Right kidney (tissue), 1 donor: ENCODE data around the gene ADAMTS3.
"Not testable (repeated sequence)": the region's sequence is repeated elsewhere in the genome, so short reads cannot be mapped to it uniquely, and the experiment has no call there.

Source experiments
- DNase-seq: peaks from one replicate; pipeline ENCODE4 v3.0.0-alpha.2; 2016

Gene ADAMTS3

GRCh38 chr4:72471816-72472215, 97.2 kb downstream of the ADAMTS3 start:
- no peak for DNase-seq

DNA sequence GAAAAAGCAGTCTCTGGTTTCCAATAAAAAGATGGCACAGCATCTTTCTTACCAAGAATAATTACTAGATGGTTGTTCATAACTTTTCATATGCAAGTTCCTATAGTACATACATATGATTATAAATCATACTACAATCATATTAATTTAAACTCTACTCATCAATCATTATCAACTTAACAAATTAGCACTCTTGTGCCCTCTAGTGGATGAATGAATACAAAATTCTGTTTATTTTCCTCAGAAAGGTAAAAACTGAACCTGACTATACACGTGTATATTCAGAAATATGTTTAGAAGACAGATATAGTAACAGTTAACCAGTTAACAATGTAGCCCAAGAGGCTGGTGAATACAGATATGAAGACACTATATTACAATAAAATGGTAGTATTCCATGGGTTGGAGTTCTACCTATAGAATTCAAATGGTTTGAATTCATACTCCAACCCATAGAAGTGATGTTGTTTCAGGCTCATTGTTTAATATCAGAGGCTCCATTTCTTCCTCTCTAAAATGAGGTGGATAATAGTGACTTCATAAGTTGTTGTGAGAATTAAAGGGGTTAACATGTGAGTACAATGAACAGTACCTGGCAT, 100.0 kb downstream of the ADAMTS3 start:
- no peak for DNase-seq

GRCh38 chr4:72467633-72468032, 101.4 kb downstream of the ADAMTS3 start:
- no peak for DNase-seq

DNA sequence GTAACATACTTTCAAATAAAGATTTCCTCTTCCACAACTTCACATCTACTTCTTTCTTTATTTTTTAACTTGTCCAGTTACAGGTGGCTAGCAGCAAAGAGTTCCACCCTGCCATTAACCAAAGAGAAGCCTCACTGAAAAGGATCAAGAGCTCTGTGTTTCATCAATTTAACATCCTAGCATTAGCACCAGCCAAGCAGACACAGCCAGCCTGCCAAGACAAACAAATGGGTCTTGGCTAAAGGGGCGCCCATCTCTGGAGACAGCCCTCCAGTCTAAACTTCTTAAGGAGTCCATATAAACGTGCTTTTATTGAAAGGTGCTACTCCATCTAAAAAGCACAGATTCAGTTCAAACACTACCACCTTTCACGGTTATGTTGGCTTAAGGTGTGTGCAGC, 105.3 kb downstream of the ADAMTS3 start:
- DNase-seq: no peak

GRCh38 chr4:72457158-72457557, 111.9 kb downstream of the ADAMTS3 start:
- DNase-seq: no peak

- no peak for DNase-seq
These were observed 117.7 kb downstream of the ADAMTS3 start for GRCh38 chr4:72451349-72451748.

DNA sequence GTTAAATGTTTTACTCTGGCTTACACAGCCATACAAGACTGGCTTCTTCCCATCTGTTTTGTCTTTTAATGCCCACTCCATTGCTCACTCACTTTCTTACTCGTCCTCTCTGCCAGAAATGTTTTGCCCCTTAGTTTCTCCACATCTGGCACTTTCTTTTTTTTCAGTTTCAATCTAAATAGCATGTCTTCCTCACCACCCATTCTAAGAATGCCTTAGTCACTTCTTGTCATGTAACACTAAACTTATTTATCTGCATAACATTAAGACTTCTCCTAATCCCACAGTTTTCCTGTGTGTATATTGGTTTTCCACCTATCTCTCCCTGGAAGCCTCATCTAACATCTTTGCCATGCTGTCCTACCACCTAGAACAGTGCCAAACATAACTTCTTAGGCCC, 119.3 kb downstream of the ADAMTS3 start:
- DNase-seq: no peak

DNA sequence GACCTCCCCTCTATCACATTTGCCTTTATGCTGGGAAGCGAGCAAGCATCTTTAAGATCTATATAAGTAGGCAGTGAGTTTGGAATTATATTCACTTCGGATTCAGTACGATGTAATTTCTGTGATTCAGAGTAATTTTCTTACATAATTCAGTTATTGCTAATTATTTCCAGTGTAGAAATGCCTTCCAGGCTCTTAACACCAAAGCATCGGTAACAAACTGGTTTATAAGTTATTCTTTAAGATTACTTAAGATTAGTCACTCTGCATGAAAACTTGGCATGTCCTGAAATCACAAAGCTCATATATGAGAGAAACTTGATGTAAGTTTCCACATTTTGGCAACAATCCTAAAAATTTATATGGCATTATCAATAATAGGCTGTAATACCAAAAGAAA, 120.8 kb downstream of the ADAMTS3 start:
- DNase-seq: no peak

GRCh38 chr4:72446353-72447055, 122.5 kb downstream of the ADAMTS3 start:
- DNase-seq: no peak

- no peak for DNase-seq
These were observed 124.9 kb downstream of the ADAMTS3 start for GRCh38 chr4:72444092-72444491.

- no peak for DNase-seq
These were observed 126.3 kb downstream of the ADAMTS3 start for GRCh38 chr4:72442715-72443114.

- no peak for DNase-seq
These were observed 126.9 kb downstream of the ADAMTS3 start for GRCh38 chr4:72442147-72442546.

DNA sequence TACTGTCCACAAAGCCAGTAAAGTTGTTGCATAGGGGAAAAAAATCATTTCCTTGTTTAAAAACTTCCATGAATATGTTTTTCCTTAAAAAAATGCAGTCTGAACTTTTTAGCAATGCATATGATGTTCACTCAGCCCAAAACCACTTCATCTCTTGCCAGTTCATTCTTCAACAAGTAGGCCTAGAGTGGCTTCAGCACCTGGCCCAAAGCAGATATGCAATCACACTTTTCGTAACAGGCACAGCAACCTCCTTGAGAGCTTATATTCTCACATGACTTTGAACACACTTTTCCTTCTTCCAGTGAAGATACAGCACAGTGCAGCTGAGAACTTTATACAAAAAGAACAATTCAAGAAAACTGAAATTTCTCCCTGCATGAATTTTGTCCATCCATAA, 128.6 kb downstream of the ADAMTS3 start:
- DNase-seq: no peak

GRCh38 chr4:72432975-72433374, 136.0 kb downstream of the ADAMTS3 start:
- no peak for DNase-seq

DNA sequence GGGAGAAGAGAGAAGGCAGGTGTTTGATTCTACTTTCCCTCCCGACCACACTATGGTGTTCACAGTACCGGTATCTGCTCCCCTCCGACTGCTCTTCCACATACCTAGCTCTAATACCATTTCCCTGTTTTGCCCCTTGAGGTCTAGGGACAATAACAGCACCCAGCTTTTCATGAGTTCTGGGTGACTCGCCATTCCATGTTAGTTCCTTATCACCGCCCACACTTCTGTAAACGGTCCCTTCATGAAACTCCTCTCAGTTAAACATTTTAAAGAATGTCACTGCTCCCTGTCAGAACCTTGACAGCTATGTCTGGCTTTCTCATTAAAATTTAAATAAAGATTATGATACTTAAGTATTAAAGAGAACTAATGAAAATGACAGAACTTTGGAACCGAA, 136.7 kb downstream of the ADAMTS3 start:
- no peak for DNase-seq

GRCh38 chr4:72430988-72431387, 138.0 kb downstream of the ADAMTS3 start:
- DNase-seq: no peak

DNA sequence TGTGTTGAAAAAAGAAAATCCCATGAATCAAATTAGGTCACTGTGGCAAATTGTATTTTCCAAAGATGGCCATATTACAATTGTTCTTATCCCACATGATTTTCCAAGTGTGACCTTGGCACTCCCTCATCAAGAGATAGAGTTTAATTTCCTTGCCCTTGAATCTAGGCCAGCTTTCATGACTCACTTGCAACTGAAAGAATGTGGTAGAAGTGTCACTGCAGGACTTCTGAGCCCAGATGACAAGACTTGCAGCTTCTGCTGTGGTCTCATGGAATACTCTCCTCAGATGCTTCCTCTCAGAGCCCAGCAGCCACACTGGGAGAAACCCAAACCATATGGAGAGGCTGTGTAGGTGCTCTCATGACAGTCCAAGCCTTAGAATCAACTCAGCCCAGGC, 139.0 kb downstream of the ADAMTS3 start:
- no peak for DNase-seq

DNA sequence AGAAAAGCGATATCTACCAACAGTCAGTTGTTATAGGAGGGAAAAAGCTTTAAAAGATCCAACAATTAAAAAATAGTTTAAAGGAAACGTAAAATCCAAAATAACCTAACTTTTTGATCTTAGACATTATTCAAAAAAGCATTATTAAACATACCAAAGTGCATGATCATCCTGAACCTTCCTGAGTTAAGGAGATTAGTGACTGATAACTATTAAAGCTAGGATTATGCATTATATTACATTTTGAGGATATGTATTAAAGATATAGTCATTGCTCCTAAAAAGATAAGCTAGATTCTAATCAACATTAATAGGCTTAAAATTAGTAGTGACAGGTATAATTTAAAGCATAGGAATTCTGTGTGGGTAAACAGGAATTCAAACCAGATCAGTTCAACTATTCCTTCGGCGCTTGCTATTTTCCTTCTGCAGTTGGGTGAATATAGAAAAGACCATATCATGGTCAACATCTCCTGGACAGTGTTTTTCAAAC, 139.6 kb downstream of the ADAMTS3 start:
- DNase-seq: no peak

DNA sequence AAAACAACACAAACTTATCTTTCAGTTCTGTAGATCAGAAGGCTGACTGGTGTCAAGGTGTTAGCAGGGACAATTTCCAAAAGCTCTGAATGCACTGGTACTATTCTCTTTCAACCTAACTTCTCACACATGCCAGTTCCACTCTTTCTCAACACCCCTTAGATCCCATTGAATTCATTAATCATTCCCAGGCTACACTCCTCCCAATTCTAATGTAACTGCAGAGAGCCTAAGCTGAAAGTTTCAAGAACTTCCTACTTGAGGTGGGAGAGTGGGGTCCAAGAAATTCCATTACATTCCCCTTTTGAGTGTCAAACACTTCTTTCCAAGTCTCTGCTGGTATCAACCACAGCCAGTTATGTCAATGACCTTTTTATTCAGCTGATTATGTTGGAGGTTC, 142.0 kb downstream of the ADAMTS3 start:
- DNase-seq: no peak

- DNase-seq: not testable (repeated sequence)
These were observed 143.1 kb downstream of the ADAMTS3 start for GRCh38 chr4:72425908-72426307.

DNA sequence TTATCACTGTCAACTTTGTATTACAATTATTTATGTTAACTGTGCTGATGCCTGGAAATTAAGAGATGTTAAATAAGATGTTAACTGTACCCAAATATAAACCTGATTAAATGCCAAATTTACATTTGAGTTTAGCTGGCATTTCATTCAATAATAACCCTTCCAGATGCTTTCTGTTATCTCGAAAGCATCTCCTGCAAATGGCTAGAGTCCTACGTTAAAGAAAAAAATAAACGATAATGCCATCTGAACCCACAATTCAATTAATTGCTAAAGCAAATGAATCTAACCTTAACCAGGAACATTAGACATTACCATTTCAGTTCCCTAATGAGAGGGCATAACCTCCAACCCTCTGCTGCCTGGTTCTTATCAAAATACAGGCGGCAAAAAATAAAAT, 145.0 kb downstream of the ADAMTS3 start:
- DNase-seq: no peak

DNA sequence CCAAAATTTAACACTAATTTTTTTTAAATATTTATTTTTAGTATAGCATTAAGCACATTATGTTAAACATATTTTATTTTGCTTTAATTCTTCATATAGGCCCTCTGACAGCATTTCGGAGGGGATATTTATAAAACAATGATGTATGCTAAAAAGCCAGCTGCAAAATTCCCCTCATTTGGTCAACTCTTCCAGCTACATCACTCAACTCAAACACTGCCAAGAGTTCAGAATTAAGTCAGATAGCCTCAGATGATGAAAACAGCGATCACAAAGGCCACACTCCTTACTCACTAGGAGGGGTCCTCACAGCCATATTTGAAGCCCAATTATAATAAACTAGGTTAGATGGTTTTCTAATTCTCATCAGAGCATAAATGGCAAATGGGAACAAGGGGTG, 146.6 kb downstream of the ADAMTS3 start:
- no peak for DNase-seq

- no peak for DNase-seq
These were observed 150.6 kb downstream of the ADAMTS3 start for GRCh38 chr4:72418458-72418857.

DNA sequence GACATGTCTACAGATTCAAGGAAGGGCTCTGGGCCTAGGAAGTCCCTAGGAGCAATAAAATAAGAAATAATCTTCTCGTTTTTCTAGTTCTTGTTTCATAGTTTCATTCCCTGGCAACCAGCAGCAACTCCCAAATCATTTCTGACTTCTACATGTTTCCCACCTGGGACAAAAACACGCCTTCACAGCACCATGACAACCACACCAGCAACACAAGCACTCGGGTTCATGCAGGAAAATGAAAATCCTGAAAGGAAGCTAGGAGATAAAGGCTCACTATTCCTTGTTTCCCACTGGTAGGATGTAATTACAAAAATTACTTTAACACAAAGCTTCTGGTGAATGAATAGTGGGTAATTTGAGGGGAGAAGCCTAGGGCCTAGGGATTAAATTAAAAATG, 158.9 kb downstream of the ADAMTS3 start:
- no peak for DNase-seq
